Right renal pelvis (tissue), 4 donors: ENCODE results near the gene MRPL19. TPM values are rescaled to one million over a fixed set of nuclear protein-coding genes. Genes with fewer than 3 reads are reported as not detected.
"Not testable (repeated sequence)": the region's sequence is repeated elsewhere in the genome, so short reads cannot be mapped to it uniquely, and the experiment has no call there.

Experiments
- DNase-seq, 4 donors: peaks; one replicate each; pipeline ENCODE4 v3.0.0-alpha.2; 2013; ENCODE audit warnings: low read depth in 4 of 4, low spot score in 3 of 4, missing footprints in 1 of 4
- polyA plus RNA-seq, 4 donors: library from polyadenylated mRNA; unstranded; fragments of 120-200 nt; gene quantifications; one replicate each; pipeline ENCODE4 v1.2.1, GENCODE V29; 2013; ENCODE audit not compliant: insufficient read length in 4 of 4

The MRPL19 gene
- polyA plus RNA-seq, 4 donors: 74.2 to 88.6 (median 76.4) TPM

DNA sequence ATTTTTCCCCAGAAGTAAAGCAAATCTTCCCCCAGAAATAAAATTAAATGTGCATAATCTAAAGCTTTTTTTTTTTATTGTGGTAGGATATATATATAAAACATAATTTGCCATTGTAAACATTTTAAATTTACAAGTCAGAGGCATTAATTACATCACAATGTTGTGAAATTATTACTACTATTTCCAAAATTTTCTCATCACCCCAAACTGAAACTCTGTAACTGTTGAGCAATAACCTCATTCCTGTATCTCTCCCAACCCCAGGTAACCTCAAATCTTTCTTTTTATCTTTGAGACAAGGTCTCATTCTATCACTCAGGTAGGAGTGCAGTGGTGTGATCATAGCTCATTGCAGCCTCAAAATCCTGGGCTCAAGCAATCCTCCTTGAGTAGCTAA, 11.2 kb downstream of the MRPL19 start:
- no peak for DNase-seq

DNA sequence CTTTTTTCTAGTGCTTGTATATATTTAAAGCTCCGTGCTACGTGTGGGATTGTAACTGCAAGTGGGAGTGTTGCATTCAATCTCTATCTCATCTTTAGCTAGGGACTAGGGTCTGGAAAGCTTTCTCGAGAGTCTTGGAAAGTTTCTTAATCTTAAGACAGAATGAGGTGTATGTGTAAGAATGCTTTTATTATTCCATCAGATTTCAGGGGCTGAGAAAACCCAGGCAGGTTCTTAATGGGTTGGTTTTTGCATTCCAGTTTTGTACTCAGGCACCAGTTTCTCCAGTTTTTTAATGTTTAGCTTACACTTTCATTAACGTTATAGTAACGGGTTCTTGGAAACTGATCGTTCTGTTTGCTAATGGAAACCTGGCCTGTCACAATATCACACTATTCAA, 20.3 kb downstream of the MRPL19 start:
- DNase-seq: peak in 1 of 4 donors; percentile 28

DNA sequence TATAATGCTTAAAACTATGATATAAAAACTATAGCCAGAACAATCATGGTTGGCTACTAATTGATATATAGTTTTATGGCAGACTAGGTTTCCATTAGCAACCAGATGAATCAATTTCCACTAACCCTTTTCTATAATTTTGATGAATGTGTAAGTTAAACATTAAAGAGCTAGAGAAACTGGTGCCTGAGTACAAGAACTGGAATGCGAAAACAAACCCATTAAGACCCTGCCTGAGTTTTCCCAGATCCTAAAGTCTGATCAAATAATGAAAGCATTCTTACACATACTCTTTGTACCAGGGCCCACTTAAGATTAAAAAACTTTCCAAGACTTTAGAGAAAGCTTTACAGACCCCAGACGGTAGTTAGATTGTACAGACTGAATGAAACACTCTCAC, 21.3 kb downstream of the MRPL19 start:
- no peak for DNase-seq

DNA sequence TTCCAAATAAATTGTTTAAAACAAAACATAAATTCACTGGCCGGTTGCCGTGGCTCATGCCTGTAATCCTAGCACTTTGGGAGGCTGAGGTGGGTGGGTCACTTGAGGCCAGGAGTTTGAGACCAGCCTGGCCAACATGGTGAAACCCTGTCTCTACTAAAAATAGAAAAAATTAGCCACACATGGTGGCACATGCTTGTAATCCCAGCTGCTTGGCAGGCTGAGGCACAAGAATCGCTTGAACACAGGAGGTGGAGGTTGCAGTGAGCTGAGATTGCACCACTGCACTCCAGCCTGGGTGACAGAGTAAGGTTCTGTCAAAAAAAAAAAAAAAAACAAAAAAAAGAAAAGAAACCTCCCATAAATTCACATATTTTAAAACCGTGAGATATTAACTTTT, 28.8 kb downstream of the MRPL19 start:
- not testable (repeated sequence) for DNase-seq

DNA sequence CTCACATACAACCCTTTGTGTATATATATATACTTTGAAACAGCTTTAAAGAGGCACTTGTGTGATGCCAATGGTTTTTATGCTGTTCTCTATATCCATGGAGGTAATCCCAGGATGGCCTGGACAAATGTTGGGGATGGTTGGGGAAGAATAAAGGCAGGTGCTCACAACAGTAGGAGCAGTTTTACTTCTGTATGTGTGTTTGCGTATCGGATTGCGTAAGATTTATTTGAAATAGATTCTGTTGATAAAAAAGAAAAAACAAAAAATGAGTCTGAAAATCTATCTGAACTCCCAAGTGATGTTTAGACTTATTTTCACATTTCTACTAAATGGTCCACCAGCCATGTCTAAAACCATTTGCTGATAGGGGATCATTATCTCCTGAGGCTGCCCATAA, 29.3 kb downstream of the MRPL19 start:
- no peak for DNase-seq

DNA sequence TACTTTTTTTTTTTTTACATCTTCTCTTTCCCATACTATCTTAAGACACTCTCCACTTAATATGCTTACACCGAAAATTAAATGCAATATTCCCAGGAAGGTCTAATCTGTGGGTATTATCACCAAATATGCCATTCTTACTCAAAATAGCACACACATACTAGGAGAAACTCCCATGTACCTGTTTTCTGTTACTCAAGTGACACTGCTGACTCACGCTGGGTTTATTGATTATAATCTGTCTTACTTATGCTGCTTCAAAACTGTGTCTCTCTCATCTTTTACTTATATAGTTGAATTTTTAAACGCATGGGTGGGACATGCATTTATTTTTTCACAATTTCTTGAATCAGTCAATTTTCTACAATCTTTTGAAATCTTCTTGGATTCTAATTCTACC, 29.9 kb downstream of the MRPL19 start:
- no peak for DNase-seq

DNA sequence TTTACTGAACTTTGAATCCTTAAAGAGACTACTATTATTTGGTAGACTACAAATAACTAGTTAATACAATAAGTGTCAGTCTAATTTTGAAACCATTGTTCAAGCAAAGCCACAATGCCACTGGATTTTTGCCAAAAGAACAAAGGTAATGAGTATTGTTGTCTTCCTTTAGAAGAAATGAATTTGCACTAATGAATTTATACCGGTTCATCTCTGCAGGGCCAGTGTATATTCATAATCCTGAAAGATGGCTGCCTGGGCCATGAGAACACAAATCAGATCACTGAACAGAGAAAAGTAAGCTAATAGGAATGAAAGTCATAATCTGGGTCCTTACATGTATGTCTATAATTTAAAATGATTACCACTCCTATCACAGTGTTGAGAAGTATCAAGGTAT, 33.0 kb downstream of the MRPL19 start:
- DNase-seq: no peak

DNA sequence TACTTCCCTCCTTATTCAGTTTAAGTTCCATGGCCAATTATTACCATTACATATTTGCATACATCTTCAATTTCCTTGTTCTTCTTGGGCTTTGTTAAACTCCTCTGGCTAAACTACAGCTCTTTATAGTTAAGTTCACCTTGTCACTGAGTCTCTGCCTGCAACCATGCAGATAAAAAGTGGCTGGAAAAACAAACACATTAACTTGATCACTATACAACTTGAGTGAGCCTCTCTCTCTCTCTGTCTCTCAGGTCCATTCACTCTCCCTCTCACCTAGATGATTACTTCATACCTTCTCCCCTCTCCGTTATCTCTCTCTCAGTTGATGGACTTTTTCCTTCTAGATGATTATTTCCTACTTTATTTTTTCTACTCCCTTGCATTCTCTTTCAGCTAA, 33.8 kb downstream of the MRPL19 start:
- DNase-seq: no peak

DNA sequence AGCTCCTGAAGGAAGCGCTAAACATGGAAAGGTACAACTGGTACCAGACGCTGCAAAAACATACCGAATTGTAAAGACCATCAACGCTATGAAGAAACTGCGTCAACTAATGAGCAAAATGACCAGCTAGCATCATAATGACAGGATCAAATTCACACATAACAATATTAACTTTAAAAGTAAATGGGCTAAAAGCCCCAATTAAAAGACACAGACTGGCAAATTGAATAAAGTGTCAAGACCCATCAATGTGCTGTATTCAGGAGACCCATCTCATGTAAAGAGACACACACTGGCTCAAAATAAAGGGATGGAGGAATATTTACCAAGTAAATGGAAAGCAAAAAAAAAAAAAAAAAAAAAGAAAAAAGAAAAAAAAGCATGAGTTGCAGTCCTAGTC, 36.8 kb downstream of the MRPL19 start:
- not testable (repeated sequence) for DNase-seq

DNA sequence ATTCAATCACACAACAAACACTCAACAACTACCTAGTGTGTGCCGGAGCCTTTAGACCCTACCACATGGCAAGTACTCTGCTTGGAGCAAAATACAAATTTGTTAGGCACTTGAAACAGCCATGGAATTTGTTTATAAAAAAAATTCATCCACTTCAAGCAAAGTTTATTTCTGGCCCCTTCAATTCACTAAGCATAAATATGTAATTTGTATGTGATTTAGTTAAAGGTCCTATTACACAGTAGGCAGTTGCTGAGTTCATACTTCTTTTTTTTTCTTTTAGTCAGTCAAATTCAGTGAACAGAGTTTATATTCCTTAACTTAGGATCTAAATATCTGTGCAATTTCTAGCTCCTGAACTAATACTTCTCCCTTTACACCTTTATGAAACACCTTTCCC, 41.6 kb downstream of the MRPL19 start:
- no peak for DNase-seq

DNA sequence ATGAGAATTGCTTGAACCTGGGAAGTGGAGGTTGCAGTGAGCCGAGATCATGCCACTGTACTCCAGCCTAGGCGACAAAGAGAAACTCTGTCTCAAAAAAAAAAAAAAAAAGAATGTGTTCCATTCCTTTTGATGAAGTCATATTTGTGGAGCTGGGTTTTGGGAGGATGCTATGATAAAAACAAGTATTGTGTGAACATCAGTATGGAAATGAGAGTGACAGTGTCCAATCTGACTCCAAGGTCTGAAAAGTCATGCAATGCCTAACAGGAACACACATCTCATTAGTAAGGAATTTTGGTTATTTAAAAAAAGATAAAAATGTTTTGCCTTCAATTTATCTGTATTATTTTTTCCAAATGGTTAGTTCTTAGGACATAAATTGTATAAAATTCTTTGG, 52.3 kb downstream of the MRPL19 start:
- no peak for DNase-seq

DNA sequence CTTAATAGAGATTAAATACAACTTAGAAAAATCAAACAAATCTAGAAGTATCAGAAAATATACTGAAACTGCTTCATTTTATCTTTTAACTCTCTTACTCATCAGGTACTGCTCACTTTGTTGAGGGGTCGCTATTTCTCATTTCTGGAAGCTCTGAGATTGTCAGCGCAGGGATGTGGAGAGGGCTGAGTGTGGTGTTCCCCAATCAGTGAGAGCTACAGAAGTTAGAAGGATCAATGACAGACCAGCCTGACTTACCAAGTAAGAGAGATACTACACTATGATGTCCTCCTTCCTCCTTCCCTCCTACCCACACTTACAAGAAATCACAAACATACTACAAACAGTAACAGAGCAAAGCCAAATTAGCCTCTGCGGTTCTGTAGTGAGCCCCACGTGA, 56.0 kb downstream of the MRPL19 start:
- no peak for DNase-seq

DNA sequence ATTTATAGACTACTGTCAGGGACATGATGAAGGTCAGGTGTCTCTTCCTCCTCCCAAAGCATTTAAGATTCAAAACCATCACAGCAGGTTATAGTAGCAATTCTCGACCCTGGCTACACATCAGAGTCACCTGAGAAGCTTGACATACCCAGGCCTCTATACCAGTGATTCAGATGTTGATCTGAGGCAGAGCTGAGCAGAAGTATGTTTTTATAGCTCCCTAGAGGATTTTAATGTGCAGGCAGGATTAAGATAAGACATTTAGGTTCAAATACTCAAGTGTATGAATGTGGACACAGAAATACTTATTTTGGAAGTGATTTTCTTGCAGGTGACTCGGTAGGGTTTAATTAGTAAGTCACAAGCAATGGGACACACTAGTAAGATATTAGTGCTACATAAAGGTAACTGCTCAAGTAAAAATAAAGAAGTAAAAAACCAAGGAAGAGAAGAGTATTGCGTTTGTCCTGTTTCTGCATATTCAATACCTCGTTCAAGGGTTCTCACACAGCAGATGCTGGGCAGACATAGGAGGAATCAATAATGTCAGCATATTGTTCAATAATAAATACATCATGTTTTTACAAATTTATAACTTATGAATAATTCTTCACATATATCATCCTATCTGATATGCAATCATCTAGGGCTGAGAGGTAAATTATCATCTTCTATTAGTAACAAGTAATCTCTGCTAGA, 57.2 kb downstream of the MRPL19 start:
- DNase-seq: no peak

DNA sequence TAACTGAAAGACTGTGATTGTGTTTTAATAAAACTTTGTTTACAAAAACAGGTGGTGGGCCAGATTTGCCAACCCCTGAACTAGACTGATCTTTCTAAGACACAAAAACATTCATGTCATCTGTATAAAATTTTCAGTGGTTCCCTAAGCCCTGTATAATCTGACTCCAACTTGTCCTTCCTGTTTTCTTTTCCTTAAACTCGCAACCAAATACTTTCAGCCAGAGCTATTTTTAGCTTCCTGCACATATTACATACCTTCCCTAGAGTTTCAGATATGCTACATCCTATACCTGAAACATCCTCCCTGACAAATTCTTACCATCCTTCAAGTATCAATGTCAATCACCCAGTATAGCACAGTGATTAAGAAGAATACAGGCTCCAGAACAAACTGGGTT, 59.3 kb downstream of the MRPL19 start:
- DNase-seq: no peak

DNA sequence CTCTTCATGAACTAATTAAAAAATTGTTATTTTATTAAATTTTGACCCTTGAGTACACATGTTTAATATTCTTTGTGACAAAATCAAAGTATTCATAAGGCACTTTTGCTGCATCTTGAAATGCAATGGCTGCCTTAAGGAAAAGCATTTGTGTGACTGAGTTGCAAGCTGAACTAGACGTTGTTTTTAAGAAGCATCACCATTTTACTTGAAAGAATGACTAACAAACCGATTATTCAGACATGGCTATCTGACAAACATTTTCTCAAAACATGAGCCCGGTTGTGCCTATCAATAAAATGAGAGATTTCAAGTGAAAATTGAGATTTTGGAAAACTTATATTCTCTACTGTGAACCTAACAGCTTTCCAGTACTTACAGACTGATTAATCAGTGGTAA, 61.3 kb downstream of the MRPL19 start:
- no peak for DNase-seq

DNA sequence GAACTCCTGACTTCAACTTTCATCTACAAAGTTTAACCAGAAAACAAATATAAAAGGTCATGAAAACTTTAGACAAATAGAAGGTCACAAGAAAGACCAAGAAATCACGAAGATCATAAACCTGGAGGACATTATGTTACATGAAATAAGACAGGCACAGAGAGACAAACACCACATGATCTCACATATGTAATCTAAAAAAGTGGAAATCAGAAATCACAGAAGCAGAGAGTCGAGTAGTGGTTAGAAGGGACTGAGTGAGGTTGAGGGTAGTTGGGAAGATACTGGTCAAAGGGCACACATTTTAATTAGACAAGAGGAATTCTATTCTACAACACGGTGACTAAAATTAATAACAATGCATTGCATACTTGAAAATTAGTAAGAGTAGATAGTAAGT, 62.7 kb downstream of the MRPL19 start:
- DNase-seq: no peak

DNA sequence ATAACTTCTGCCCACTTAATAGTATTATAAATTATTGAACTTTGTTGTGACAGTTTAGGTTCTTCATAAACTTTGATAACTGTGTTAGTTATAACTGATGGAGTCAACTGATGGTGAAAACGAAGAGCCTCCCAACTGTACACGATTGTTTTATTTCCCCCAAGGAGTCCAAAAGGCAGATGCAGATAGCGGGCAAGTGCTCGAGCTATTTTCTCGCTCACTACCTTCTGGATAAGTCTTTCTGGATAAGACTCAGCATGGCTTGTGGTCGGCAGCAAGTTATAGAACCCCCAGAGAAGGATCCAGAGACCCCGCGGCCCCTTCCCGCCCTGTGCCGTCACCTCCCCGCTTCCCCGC, 63.6 kb downstream of the MRPL19 start:
- DNase-seq: no peak

DNA sequence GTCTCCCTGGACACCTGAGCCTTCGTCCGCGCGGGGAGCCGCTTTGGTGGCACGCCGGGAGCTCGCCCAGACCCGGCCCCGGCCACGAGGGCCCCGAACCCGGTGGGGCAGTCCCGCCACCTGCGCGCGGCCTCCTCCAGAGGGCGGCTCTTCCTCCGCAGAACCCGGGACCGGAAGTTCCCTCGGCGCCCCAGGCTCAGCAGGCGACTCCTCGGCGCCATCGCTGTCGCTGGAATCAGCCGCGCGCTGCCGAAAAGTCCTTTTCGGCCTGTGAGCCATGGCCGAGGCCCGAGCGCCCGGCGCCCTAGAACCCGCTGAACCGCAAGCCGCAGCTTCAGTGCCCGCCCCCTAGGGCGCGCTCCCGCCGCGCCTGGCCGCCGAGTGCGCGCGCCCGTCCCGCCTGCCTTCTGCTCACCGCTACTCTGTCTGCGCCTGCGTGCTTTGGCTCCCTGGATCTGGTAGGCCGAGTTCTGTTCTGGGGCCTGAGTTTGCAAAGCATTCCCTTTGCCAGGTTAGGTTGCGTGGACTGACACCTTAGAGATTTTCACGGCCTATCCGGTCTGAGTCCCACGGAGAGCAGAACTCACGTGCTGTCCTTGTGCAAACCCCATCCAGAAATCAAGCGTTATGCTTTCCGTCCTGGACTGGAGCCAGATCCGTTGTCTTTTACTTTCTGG, 64.1 kb downstream of the MRPL19 start, which contains the start of gene GCFC2:
TSS of gene GCFC2 (minus strand) at position 339 of the 677 bp plus-strand sequence. CDS start at position 279, 60 bp downstream.
- peak; percentile 74 to 77 (median 76) for DNase-seq

DNA sequence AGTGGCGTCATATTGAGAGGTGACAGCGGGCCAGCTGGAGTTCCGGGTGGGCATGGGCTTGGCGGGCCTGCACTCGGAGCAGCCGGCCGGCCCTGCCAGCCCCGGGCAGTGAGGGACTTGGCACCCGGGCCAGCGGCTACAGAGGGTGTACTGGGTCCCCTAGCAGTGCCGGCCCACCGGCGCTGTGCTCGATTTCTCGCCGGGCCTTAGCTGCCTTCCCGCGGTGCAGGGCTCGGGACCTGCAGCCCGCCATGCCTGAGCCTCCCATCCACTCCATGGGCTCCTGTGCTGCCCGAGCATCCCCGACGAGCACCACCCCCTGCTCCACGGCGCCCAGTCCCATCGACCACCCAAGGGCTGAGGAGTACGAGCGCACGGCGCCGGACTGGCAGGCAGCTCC, 65.0 kb downstream of the MRPL19 start:
- not testable (repeated sequence) for DNase-seq

DNA sequence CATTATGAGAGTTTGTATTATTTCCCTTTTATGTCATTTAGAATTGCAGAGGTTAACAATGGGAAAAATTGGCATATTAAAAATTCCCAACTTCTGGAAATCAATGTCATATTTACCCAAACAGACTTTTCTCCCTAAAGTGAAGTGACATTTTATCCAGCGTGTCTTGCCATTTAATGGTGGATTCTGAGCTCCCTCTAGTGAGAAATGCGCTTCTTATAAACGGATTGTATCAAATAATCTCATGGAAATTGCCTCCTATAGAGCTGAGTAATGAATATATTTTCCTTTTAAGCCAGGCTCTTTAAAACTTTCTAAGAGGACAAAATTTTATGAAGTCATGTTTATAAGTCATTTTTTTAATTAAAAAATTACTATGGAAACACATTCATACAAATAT, 69.8 kb downstream of the MRPL19 start:
- no peak for DNase-seq

DNA sequence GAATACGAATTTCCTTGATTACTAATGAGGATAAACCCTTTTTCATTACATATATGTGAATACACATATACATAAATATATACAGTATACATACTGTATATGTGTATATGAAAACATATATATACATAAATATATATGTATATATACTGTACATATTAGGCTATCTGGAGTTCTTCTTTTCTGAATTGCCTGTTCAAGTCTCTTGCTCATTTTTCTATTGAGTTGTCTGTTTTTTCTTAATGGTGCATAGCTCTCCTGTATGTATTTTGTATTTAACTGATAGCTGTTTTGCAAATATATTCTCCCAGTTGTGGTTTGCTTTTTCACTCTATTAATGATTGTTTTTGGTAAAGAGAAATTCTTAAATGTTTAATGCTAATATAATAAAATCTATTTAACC, 73.0 kb downstream of the MRPL19 start:
- DNase-seq: no peak

DNA sequence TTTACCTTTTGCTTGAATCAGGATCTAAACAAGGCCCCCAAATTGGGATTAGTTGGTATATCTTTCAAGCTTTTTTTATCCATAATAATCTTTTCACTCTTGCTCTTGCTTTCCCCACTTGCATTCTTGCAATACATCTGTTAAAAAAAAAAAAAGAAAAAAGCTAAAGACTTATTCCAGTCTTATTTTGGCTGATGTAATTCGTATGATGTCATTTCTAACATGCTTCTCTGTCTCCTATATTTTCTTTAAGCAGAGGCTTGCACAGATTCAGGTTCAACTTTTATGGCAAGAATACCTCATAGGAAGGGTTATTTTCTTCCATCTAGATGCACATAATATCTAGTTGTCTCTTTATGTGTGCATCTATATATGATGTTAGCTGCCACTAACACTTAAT, 73.9 kb downstream of the MRPL19 start:
- DNase-seq: no peak
